ENCODE data around the gene PPEF1. TPM values are rescaled to one million over a fixed set of nuclear protein-coding genes. Genes with fewer than 3 reads are reported as not detected.

PPEF1 gene
- total and polyA plus RNA-seq, 2 of the 13 experiments (the other 11 are each of a cell fraction or from before 2014, with no cell fraction given): not detected

DNA sequence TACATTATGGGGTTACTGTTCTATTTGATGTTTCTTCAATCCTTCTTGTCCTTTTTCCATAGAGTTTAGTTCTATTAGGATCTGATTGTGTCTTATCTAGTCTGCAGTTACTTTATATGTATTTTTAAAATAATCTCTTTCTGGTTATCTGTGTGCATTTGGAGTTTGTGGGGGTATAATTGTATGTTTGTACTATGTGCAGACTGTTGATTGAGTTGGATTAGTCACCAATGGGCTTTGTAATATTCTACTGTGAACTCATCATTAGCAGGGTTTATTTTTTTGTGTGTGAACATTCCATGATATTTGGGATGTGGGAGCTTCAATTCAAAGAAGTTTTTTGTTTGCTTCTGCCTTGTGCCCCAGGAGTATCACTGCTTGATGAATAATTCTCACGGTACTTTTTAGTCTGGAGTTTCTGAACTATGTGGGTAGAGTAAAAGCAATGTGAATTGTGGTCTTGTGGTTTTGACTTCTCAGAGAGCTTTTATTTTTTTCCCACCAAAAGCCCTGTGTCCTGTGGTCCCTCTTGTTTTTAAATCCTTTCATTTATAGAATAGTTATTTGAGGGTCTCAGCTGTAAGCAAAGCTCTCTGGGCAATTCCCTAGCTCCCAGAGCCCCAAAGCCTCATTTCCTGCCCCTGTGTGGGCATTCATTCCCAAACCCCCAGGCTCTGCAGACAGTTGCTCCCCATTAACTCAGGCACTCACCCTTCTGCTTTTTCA is 148.6 kb downstream of the PPEF1 start:
- no peak for FAIRE-seq
- no peaks in the 10 kb centered on the region for H3K79me2 ChIP-seq (ENCODE audit: insufficient read depth, low read length)
- no peak for ATAC-seq
- no peak overlapping the region for H3K9ac ChIP-seq (ENCODE audit: insufficient read depth, low read depth, low read length)
- WGBS (ENCODE audit: low lambda C conversion rate): 0% methylated on average over 1 of the region's 1 CpG
- H2AFZ ChIP-seq (ENCODE audit: low read length): no peak overlapping the region
- H3K4me1 ChIP-seq (ENCODE audit: insufficient read depth, low read length): no peaks in the 10 kb centered on the region
- POLR2A ChIA-PET: no interaction called here
- no peaks in the 10 kb centered on the region for H3K27me3 ChIP-seq (ENCODE audit: control insufficient read depth in 1 of 2, insufficient read depth in 2 of 2, low read length in 2 of 2)
- H3K36me3 ChIP-seq (replicated peaks in 1 of 2; ENCODE audit: control insufficient read depth in 1 of 2, insufficient read depth in 2 of 2, low read length in 2 of 2): no peaks in the 10 kb centered on the region
- H3K27ac ChIP-seq (ENCODE audit: extremely low read length, insufficient read depth, low read length): no peak overlapping the region
- TF ChIP-seq, protein P1, sequence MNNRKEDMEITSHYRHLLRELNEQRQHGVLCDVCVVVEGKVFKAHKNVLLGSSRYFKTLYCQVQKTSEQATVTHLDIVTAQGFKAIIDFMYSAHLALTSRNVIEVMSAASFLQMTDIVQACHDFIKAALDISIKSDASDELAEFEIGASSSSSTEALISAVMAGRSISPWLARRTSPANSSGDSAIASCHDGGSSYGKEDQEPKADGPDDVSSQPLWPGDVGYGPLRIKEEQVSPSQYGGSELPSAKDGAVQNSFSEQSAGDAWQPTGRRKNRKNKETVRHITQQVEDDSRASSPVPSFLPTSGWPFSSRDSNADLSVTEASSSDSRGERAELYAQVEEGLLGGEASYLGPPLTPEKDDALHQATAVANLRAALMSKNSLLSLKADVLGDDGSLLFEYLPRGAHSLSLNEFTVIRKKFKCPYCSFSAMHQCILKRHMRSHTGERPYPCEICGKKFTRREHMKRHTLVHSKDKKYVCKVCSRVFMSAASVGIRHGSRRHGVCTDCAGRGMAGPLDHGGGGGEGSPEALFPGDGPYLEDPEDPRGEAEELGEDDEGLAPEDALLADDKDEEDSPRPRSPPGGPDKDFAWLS (CRISPR knock-in tag; IDR thresholded peaks at IDR 0.05; ENCODE audit: borderline replicate concordance): no peak
- TF ChIP-seq MEIS2 (CRISPR knock-in tag; IDR thresholded peaks at IDR 0.05) (no peak), SSRP1 (CRISPR knock-in tag; IDR thresholded peaks at IDR 0.05) (no peak), ZNF761 (CRISPR knock-in tag; conservative IDR thresholded peaks at IDR 0.05) (no peak), ZNF292 (CRISPR knock-in tag; IDR thresholded peaks at IDR 0.05; ENCODE audit: borderline replicate concordance, low read depth) (no peak), HMGA1 (CRISPR knock-in tag; conservative IDR thresholded peaks at IDR 0.05) (no peak), SP5 (CRISPR knock-in tag; IDR thresholded peaks at IDR 0.05; ENCODE audit: borderline replicate concordance, low read depth) (no peak), MED8 (CRISPR knock-in tag; IDR thresholded peaks at IDR 0.05; ENCODE audit: insufficient replicate concordance) (no peak), ZC3H13 (CRISPR knock-in tag; IDR thresholded peaks at IDR 0.05) (no peak), MIER2 (CRISPR knock-in tag; IDR thresholded peaks at IDR 0.05) (no peak), KLF13 (CRISPR knock-in tag; IDR thresholded peaks at IDR 0.05) (no peak), ZNF780A (CRISPR knock-in tag; IDR thresholded peaks at IDR 0.05) (no peak), ATRX (CRISPR knock-in tag; IDR thresholded peaks at IDR 0.05; ENCODE audit: borderline replicate concordance) (no peak), RXRB (CRISPR knock-in tag; IDR thresholded peaks at IDR 0.05; ENCODE audit: borderline replicate concordance) (no peak)
- TF ChIP-seq, protein P2, sequence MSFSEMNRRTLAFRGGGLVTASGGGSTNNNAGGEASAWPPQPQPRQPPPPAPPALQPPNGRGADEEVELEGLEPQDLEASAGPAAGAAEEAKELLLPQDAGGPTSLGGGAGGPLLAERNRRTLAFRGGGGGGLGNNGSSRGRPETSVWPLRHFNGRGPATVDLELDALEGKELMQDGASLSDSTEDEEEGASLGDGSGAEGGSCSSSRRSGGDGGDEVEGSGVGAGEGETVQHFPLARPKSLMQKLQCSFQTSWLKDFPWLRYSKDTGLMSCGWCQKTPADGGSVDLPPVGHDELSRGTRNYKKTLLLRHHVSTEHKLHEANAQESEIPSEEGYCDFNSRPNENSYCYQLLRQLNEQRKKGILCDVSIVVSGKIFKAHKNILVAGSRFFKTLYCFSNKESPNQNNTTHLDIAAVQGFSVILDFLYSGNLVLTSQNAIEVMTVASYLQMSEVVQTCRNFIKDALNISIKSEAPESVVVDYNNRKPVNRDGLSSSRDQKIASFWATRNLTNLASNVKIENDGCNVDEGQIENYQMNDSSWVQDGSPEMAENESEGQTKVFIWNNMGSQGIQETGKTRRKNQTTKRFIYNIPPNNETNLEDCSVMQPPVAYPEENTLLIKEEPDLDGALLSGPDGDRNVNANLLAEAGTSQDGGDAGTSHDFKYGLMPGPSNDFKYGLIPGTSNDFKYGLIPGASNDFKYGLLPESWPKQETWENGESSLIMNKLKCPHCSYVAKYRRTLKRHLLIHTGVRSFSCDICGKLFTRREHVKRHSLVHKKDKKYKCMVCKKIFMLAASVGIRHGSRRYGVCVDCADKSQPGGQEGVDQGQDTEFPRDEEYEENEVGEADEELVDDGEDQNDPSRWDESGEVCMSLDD (CRISPR knock-in tag; IDR thresholded peaks at IDR 0.05; ENCODE audit: borderline replicate concordance): no peak
- BruUV-seq (replicated peaks): no TSS peak
- no peaks in the 10 kb centered on the region for H4K20me1 ChIP-seq (ENCODE audit: insufficient read depth, low read length)
- no peak overlapping the region for H3K4me3 ChIP-seq (replicated peaks in 1 of 3; ENCODE audit: insufficient read depth in 1 of 3, low read depth in 2 of 3, low read length in 3 of 3)
- CTCF ChIA-PET (ENCODE audit: low intra/inter-chr PET ratio, low total read pairs): no interaction called here
- intact Hi-C loops (cut with micrococcal nuclease; ENCODE audit: unreplicated experiment): no loop called here
- no peaks in the 10 kb centered on the region for H3K9me3 ChIP-seq (ENCODE audit: low read length)
- DNase-seq (ENCODE audit: low spot score): no peak
- no peak overlapping the region for H3K4me2 ChIP-seq (ENCODE audit: low read depth, low read length)
- in situ Hi-C loops (cut with HindIII; ENCODE audit: extremely low pct_ligation_motif_present, low pct_unique_long_range_greater_than_20kb): no loop called here

Data from HepG2 (cell line).